Loucy (cell line): ENCODE results near the gene TTLL7.

Source experiments
- EZH2phosphoT487 ChIP-seq: fragments of 200-600 bp; IDR thresholded peaks from 2 replicates; pipeline ENCODE4 v1.6.1; 2018; ENCODE audit warnings: antibody characterized with exemption, mild to moderate bottlenecking, moderate library complexity, borderline replicate concordance
- TF ChIP-seq, protein P1 (sequence below): fragments of 200-600 bp; sonication (generic); conservative IDR thresholded peaks from 2 replicates; pipeline ENCODE4 v1.5.1; 2014; ENCODE audit warnings: mild to moderate bottlenecking, antibody characterized with exemption, low read length

DNA sequence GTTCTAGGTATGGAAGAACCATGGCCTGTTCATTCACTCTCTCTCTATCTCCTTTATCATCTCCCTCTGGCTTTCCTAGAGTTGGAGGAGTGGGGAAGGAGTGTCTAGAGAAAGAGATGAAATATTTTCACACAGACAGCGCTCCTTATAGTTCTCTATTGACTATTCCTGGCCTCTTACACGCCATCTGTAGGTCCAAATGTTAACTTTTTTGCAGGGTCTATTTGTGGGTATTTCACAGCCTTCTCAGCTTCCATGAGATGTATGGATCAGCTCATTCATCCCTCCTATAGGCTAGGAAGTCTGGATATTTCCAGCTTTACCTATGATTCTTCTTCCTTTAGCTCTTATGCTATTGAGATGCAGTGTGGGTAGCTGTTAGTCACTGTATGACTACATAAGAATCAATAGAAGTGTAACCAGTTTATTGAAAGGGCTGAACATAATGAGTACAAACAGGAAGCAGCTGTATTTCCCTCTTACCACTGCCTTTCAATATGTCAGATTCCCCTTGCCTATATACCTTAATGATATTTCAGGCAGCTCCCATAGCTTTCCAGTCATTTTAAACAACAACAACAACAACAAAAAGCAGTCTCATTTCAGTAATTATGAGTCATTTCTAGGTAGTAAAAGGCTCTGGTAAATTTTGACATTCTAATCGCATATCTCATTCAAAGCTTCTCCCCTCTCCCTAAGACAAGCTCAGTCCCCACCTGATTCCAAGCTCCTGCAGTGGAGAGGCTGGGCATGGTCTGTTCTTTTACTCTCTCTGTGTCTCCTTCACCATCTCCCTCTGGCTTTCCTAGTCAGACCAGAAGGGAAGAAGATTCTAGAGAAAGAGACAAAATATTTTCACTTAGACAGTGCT, 149.5 kb downstream of the TTLL7 start:
- TF ChIP-seq, protein P1, sequence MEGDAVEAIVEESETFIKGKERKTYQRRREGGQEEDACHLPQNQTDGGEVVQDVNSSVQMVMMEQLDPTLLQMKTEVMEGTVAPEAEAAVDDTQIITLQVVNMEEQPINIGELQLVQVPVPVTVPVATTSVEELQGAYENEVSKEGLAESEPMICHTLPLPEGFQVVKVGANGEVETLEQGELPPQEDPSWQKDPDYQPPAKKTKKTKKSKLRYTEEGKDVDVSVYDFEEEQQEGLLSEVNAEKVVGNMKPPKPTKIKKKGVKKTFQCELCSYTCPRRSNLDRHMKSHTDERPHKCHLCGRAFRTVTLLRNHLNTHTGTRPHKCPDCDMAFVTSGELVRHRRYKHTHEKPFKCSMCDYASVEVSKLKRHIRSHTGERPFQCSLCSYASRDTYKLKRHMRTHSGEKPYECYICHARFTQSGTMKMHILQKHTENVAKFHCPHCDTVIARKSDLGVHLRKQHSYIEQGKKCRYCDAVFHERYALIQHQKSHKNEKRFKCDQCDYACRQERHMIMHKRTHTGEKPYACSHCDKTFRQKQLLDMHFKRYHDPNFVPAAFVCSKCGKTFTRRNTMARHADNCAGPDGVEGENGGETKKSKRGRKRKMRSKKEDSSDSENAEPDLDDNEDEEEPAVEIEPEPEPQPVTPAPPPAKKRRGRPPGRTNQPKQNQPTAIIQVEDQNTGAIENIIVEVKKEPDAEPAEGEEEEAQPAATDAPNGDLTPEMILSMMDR: no peak
- no peak for TF ChIP-seq EZH2phosphoT487
